GM19452 (cell line): ENCODE results near the gene NUMB.

ENCODE experiments used
- ATAC-seq: cut with Tn5 transposase; IDR thresholded peaks from one replicate; pipeline ENCODE4 v1.9.1; 2021; ENCODE audit not compliant: unreplicated experiment

The NUMB gene

DNA sequence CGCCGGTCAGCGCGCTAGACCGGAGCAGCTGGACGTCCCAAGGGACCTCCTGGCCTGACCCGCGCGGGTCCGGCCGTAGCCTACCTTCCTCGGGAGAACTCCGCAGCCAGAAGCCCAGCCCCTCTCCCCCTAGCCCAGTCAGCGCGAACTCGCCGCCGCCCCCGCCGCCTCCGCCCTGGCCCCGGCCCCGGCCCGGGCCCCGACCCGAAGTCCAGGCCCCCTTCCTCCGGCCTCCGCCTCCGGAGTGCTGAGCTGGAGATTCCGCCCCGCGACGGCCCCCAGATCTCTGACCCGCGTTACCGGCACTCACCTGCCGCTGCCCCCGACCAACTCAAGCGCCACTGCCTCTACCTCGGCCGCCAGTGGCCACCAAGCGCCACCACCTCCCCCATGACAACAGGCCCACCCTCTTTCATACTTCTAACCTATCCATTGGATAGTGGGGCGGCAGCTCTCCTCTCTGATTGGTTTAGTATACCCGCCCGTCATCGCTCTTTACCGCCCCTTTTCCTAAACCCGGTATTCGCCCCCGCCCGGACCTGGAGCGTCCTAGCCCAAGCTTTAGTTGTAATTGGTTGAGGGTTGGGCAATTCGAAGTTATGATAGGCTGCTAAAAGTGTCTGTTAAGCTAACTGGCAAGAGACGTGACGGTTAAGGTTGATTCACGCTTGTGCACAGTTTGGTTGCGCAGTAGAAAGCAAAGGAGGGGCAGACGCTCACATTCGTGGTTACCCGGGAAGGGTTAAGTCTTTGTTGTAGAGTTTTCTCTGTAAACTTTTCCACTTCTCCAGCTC, at the start of gene NUMB:
NUMB (minus strand) TSS at position 364 of the 794 bp plus-strand sequence. CDS start 102,795 bp downstream, outside the sequence.
- ATAC-seq, result peak; percentile 95

GRCh38 chr14:73503648-73504047, 45.3 kb upstream of the NUMB start:
- no peak for ATAC-seq

DNA sequence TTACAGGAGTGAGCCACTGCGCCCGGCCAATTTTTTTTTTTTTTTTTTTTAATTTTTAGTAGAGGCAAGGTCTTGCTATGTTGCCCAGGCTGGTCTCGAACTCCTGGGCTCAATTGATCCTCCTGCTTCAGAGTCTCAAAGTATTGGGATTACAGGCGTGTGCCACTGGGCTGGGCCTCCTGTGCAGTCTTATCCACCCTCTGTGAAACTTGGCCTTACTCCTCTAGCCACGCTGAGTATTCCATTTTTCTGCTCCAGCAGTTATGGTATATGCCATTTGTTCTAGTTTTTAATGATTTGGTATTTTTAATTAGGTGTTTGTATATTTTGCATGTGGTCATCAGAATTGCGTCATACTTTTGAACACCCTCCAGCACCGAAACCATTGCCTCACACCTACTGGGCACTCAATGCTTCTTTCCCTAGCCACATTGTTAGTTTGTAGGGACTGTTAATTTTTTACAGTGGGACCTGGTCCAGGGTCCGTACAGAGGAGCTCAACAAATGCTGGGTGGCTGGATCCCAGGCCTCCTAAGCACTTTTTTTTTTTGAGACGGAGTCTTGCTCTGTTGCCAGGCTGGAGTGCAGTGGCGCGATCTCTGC, 43.8 kb upstream of the NUMB start:
- no peak for ATAC-seq

- ATAC-seq, result no peak
These were observed 42.0 kb upstream of the NUMB start for GRCh38 chr14:73500360-73500759.

DNA sequence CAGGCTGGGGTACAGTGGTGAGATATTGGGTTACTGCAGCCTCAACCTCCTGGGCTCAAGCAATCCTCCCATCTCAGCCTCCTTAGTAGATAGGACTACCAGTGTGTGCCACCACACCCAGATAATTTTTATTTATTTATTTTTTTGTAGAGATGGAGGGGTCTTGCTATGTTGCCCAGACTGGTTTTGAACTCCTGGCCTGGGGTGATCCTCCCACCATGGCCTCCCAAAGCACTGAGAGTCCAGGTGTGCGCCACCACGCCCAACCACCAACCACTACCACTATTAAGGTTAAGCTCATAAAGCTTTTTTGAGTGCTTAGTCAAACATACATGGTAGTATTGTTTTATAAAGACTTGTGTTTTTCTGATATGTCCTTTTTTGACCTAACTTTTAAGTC, 36.2 kb upstream of the NUMB start:
- no peak for ATAC-seq

DNA sequence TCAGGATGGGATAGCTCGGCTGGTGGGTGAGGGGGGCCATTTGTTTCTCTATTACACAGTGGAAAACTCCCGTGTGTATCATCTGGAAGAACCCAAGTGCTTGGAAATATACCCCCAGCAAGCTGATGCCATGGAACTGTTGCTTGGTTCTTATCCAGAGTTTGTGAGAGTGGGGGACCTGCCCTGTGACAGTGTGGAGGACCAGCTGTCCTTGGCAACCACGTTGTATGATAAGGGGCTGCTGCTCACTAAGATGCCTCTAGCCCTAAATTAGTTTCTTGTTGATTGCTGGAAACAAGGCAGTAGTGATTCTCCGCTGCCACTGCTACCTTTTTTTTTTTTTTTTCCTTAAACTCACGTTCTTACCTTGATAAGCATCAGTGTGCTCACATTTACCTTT, 34.3 kb upstream of the NUMB start:
- ATAC-seq, result no peak

- no peak for ATAC-seq
These were observed 33.8 kb upstream of the NUMB start for GRCh38 chr14:73492043-73492552.

GRCh38 chr14:73491256-73492042, 33.1 kb upstream of the NUMB start:
- peak; percentile 49 for ATAC-seq

- no peak for ATAC-seq
These were observed 31.3 kb upstream of the NUMB start for GRCh38 chr14:73489481-73490175.

DNA sequence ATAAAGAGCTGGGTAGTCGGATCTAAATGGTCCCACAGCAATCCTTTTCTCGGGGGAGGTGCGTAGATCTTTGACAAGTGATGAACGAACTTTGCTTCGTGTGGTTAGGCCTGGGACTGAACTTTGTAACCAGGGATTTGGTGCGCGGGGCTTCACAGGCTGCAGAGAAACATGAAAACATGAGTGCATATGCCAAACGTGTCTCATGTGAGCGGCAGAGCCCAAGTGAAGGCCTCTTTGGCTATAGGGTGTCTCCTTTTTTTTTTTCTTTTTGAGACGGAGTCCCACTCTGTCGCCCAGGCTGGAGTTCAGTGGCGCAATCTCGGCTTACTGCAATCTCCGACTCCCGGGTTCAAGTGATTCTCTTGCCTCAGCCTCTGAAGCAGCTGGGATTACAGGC, 20.3 kb upstream of the NUMB start:
- no peak for ATAC-seq

DNA sequence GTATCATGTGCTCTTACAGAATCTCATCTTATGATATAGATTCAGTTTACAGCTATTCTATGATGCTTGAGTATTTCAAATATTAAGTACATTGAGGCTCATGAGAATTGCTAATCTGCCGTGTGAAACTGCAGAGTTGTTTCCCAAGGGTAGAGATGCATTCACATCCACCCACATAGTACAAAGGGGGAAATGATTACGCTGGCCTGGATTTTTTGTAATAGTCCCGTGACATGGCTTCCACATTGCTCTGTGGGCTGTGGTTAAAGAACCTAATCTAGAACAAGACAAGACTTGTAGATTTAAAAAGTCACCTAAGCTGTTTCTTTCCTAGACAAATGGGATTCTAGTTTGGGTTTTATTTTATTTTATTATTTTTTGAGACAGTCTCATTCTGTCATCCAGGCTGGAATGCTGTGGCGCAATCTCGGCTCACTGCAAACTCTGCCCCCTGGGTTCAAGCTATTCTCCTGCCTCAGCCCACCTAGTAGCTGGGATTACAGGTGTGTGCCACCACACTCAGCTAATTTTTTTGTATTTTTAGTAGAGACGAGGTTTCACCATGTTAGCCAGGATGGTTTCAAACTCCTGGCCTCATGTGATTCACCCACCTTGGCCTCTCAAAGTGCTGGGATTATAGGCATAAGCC, 19.4 kb upstream of the NUMB start:
- ATAC-seq, result peak; percentile 66

GRCh38 chr14:73476451-73476931, 18.1 kb upstream of the NUMB start:
- no peak for ATAC-seq

- ATAC-seq, result no peak
These were observed 16.6 kb upstream of the NUMB start for GRCh38 chr14:73474952-73475351.

GRCh38 chr14:73472185-73473114, 14.1 kb upstream of the NUMB start:
- no peak for ATAC-seq

DNA sequence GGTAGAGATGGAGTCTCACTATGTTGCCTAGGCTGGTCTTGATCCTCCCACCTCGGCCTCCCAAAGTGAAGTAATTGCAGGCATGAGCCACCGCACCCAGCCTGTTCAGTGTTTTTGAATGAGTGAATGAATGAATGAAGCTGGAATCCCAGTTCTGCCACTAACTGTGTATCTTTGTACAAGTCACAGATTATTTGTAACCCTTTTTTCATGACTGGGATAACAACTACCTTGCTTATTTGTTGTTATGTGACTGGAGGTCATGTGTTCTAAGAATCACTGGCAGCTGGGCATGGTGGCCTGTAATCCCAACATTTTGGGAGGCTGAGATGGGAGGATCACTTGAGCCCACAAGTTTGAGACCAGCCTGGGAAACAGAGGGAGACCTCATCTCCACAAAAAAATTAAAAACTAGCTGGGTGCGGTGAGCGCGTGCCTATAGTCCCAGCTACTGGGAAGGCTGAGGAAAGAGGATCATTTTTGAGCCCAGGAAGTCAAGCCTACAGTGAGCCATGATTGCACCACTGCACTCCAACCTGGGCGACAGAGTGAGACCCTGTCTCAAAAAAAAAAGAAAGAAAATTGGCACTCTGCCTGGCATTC, 13.3 kb upstream of the NUMB start:
- ATAC-seq, result no peak

GRCh38 chr14:73468828-73469375, 10.6 kb upstream of the NUMB start:
- ATAC-seq, result no peak

DNA sequence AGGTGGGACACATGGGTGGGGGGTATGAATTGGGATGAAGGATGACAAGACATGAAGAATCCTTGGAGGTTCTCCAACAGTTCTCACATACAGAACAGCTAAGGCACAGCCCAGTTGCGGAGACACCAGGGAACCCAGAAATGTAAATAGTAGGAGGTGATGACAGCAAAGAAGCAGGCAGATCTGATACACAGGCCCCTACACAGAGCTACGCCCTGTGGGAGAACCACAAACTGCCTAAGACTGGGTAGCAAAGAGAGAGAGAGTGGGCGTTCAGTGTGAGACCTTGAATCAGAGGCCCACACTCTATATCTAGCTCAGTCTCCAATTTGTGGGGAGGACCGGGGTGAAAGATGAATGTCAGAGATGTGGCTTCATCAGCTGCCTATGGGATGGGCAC, 9.5 kb upstream of the NUMB start:
- ATAC-seq, result no peak

DNA sequence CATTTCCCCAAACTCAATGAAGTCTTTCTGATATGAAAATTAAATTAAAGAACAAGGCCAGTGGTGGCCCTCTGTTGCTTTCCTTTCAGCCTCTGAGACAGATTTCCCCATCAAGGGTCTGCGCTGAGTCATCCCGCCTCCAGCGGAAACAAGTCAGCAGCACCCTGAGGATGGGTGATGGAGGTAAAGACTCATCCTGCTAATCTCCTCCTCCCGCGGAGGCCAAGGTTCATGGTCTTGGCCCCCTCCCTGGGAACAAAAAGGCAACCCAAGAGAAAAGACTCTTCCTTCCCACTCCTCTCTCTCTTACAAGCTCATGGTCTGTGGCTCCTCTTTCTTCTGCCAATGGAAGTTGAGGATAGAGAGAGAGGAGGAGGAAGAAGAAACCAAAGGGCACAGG, 9.0 kb upstream of the NUMB start:
- ATAC-seq, result no peak

DNA sequence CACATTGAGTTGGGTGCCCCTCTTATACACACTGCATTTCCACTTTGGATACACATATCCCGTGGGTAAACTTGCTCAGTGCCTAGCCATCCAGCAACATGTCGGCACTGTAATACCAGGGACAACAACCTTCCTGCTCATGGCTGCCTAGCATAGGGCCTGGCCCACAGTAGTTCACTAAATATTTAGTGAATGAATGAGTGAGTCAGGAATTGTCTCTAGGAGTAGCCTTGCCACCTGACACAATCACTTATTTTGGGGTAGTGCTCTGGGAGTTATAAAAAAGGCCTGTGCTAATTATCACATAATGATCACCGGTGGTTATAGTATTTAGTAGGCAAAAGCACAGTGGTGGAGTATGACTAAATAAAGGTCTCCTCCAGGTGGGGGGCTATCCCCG, 8.5 kb upstream of the NUMB start:
- ATAC-seq, result no peak
